IPS-18a (cell line): ENCODE measurements around the gene HLA-DMB.

Experiments used
- H3K27ac ChIP-seq: one replicate; pipeline ENCODE4 v1.5.1; 2013; ENCODE audit warnings: low read length
- H3K27me3 ChIP-seq: one replicate; pipeline ENCODE4 v1.6.1; 2013; ENCODE audit warnings: mild to moderate bottlenecking, low read length; ENCODE audit not compliant: control insufficient read depth, insufficient read depth
- H3K36me3 ChIP-seq: one replicate; pipeline ENCODE4 v1.6.1; 2013; ENCODE audit warnings: low read depth, low read length; ENCODE audit not compliant: control insufficient read depth
- H3K4me1 ChIP-seq: one replicate; pipeline ENCODE4 v1.6.1; 2013; ENCODE audit warnings: low read depth, low read length; ENCODE audit not compliant: control insufficient read depth
- H3K4me3 ChIP-seq: one replicate; pipeline ENCODE4 v1.5.1; 2013; ENCODE audit warnings: low read length
- H3K9ac ChIP-seq: one replicate; pipeline ENCODE4 v1.6.1; 2013; ENCODE audit warnings: mild to moderate bottlenecking, low read length, moderate library complexity
- H3K9me3 ChIP-seq: one replicate; pipeline ENCODE4 v1.6.1; 2013; ENCODE audit warnings: low read depth, low read length; ENCODE audit not compliant: control insufficient read depth

The HLA-DMB gene

DNA sequence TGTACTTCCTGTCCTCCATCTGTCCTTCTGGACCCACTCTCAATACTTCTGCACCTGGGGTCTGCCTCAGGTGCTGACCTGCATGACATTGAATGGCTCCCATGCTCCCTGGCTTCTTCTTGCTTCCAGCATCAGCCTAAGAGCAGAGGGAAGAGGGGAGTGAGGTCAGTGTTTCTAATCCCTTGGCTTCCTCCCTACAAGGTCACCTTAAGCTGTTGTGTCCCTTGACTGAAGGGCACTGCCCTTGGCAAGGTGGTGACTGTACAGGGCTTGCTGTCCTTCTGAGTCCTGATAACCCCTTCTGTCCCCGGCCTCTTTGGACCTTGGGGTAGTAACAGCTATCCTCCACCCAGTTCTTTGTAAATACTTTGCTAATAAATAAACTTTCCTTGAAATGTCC is 9.6 kb downstream of the HLA-DMB start:
- Histone ChIP-seq H3K4me1 (no peaks in the 10 kb centered on the region), H3K9ac (no peak overlapping the region), H3K27ac (no peak overlapping the region), H3K27me3 (no peaks in the 10 kb centered on the region), H3K36me3 (no peaks in the 10 kb centered on the region), H3K9me3 (no peaks in the 10 kb centered on the region), H3K4me3 (no peak overlapping the region)

DNA sequence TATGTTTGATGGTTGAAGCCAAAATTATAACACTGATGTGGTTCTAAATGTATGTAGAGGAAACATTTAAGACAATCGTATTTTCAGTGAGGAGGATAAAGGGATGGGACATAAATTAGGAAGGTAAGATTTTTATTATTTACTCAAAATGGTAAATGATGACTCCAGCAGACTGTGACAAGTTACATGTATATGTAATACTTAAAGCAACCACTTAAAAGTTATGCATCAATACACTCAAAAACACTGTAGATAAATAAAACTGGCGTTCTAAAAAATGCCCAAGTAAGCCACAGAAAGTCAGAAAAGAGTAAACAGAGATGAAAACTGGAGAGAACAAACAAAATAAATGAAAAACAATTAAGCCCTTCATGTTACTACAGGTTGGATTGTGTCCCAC is 18.7 kb downstream of the HLA-DMB start:
- no peak overlapping the region for H3K9ac ChIP-seq
- no peaks in the 10 kb centered on the region for H3K4me1 ChIP-seq
- H3K4me3 ChIP-seq, result no peak overlapping the region
- no peak overlapping the region for H3K27ac ChIP-seq
- H3K9me3 ChIP-seq, result no peaks in the 10 kb centered on the region
- H3K27me3 ChIP-seq, result no peaks in the 10 kb centered on the region
- H3K36me3 ChIP-seq, result no peaks in the 10 kb centered on the region

GRCh38 chr6:32920715-32921114 is 20.1 kb downstream of the HLA-DMB start:
- H3K9ac ChIP-seq, result no peak overlapping the region
- no peaks in the 10 kb centered on the region for H3K27me3 ChIP-seq
- H3K4me1 ChIP-seq, result no peaks in the 10 kb centered on the region
- no peak overlapping the region for H3K27ac ChIP-seq
- H3K36me3 ChIP-seq, result no peaks in the 10 kb centered on the region
- no peaks in the 10 kb centered on the region for H3K9me3 ChIP-seq
- no peak overlapping the region for H3K4me3 ChIP-seq

- H3K4me1 ChIP-seq, result no peaks in the 10 kb centered on the region
- H3K9me3 ChIP-seq, result no peaks in the 10 kb centered on the region
- H3K9ac ChIP-seq, result no peak overlapping the region
- H3K27me3 ChIP-seq, result no peaks in the 10 kb centered on the region
- H3K27ac ChIP-seq, result no peak overlapping the region
- no peak overlapping the region for H3K4me3 ChIP-seq
- H3K36me3 ChIP-seq, result no peaks in the 10 kb centered on the region
Measured at GRCh38 chr6:32912951-32913350, 27.9 kb downstream of the HLA-DMB start.

DNA sequence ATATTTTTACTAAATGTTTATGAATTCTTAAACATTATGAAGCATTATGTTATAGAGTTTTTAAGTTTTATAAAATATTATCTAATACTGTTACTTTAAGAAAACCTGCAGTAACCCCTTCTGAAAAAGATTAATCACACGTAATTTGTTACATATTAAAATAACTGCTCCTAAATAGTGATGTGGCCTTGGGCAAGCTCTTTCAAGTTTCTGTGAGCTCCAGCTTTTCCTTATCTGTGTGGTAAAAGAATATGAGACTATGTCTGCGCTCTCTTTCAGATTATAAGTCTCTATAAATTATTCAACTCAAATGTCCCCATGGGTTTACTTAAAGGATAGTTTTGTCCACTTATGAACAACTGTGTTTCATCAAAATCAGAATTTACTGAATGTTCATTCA is 31.9 kb downstream of the HLA-DMB start:
- H3K4me3 ChIP-seq, result no peak overlapping the region
- no peak overlapping the region for H3K27ac ChIP-seq
- no peaks in the 10 kb centered on the region for H3K36me3 ChIP-seq
- no peaks in the 10 kb centered on the region for H3K9me3 ChIP-seq
- no peaks in the 10 kb centered on the region for H3K4me1 ChIP-seq
- H3K9ac ChIP-seq, result no peak overlapping the region
- no peaks in the 10 kb centered on the region for H3K27me3 ChIP-seq

DNA sequence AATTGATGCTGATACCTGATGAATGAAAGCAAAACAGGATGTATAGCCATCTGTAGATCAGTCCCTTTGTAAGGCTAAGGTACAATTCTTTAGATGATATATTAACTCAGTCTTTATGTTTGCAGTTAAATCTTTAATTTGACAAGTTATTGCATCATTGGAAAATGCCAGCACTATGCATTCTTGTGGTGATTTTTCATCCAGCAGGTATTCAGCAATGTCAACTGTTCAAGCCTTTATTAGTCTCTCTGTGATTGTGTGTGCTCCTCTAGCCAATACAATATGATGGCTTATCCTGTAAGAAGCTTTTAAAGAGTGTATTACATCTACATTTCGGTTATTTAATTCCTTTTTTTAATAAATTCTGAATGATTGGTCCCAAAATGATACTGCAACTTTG is 34.3 kb downstream of the HLA-DMB start:
- H3K4me1 ChIP-seq, result no peaks in the 10 kb centered on the region
- no peaks in the 10 kb centered on the region for H3K9me3 ChIP-seq
- no peak overlapping the region for H3K9ac ChIP-seq
- H3K27me3 ChIP-seq, result no peaks in the 10 kb centered on the region
- H3K36me3 ChIP-seq, result no peaks in the 10 kb centered on the region
- no peak overlapping the region for H3K27ac ChIP-seq
- H3K4me3 ChIP-seq, result no peak overlapping the region

DNA sequence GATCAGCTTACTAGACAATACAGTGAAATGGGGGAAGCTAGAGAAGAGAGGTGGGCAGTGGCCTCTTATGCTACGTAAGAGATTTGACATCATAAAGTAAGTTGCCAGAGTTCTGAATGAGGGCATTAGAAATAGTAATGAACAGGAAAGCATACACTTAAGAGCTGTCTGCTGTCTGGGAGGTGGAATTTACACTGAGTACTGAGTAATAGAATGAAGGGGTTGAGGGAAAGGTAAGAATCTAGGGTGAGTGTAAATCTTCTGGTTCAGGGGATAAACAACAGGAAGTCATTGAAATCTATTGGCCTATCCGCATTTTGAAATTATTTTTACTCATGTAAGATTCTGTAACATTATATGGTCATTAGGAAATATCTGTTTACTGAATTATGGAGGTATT is 35.8 kb downstream of the HLA-DMB start:
- no peak overlapping the region for H3K9ac ChIP-seq
- H3K36me3 ChIP-seq, result peaks cover 7% of the 10 kb centered on the region
- no peak overlapping the region for H3K27ac ChIP-seq
- no peaks in the 10 kb centered on the region for H3K4me1 ChIP-seq
- no peaks in the 10 kb centered on the region for H3K27me3 ChIP-seq
- no peak overlapping the region for H3K4me3 ChIP-seq
- H3K9me3 ChIP-seq, result no peaks in the 10 kb centered on the region

- peaks cover 7% of the 10 kb centered on the region for H3K36me3 ChIP-seq
- no peaks in the 10 kb centered on the region for H3K4me1 ChIP-seq
- no peak overlapping the region for H3K27ac ChIP-seq
- H3K4me3 ChIP-seq, result no peak overlapping the region
- H3K9me3 ChIP-seq, result no peaks in the 10 kb centered on the region
- no peak overlapping the region for H3K9ac ChIP-seq
- no peaks in the 10 kb centered on the region for H3K27me3 ChIP-seq
Measured at GRCh38 chr6:32903952-32904351, 36.9 kb downstream of the HLA-DMB start.

DNA sequence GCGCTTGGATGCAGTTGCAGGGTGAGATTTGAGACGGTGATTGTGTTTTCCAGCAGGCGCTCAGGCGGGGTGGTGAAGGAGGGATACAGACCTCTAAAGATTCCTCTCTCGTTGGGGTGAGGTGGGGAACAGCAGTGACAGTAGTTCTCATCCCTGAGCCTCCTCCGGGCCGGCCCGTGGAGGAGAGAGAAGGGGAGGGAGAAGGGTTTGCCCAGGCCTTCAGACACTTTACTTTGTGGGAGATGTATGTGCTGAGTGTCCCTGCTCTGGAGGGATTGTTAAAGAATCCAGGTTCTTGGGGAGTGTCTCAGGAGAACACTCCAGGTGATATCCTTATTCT is 45.9 kb downstream of the HLA-DMB start:
- no peak overlapping the region for H3K27ac ChIP-seq
- no peaks in the 10 kb centered on the region for H3K9me3 ChIP-seq
- H3K27me3 ChIP-seq, result no peaks in the 10 kb centered on the region
- H3K9ac ChIP-seq, result peak overlapping the region; percentile 74
- H3K4me1 ChIP-seq, result peaks cover 5% of the 10 kb centered on the region
- H3K36me3 ChIP-seq, result no peaks in the 10 kb centered on the region
- H3K4me3 ChIP-seq, result peak overlapping the region; percentile 91

DNA sequence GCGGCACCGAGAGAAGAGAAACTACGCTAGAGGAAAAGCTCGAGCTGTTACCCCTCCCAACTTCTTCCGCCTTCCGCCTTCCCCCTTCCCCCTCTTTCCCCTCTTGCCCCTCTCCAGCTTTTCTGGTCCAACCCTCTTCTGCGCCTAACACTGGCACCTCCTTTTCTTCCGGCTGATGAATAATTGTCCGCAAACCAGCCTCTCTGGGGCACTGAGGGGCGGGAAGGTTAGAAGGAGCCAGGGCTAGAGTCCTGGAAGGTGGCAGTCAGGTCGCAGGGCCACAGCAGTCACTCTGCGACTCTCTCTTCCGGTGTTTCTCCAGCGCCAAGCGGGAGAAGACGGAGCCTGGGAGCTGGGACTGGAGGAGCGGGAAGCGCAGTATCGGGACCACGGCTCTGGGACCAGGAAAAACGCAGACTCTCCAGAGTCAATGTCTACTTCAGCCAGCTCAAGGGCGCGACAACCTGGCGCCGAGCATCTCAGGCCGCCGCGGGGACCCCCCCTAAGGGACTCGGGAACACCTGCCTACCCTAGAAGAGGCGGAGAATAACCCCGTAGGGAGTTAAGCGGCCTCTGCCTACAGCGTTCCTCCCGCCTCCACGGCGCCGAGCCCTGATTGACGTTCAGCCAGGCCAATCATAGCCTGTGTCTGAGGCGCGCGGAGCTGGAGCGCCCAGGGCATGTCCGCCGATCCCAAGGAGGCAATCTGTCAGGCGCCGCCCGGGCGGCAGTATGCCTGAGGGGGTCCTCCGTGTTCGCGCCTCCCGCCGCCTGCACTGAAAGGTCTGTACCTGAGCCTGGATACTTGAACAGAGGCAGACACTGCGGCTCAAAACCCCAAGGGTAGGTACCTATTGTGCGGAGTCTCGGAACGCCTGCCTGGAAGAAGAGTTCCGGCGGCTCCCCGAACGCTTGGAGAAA is 46.5 kb downstream of the HLA-DMB start:
- Histone ChIP-seq H3K36me3 (no peaks in the 10 kb centered on the region), H3K27ac (no peak overlapping the region), H3K9me3 (no peaks in the 10 kb centered on the region), H3K4me1 (peaks cover 5% of the 10 kb centered on the region), H3K27me3 (no peaks in the 10 kb centered on the region), H3K4me3 (peak overlapping the region; percentile 91), H3K9ac (peak overlapping the region; percentile 74)

DNA sequence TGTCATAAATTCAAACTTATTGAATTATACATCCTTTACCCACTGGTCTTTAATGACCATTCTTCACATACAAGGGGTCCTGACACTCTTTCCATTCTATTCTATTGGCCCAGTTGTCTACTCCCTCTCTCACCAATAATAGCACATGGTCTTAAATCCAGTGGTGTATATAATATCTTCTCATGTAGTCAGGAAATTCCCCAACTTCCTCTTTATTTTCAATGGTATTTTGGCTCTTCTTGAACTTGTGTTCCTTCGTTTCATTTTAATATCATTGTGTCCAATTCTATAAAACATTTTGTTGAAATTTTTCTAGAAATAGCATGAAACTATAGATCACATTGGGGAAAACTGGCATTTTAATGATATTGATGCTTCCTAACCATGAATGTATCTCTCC is 50.0 kb downstream of the HLA-DMB start:
- H3K4me1 ChIP-seq, result peaks cover 5% of the 10 kb centered on the region

GRCh38 chr6:32889533-32889932 is 51.3 kb downstream of the HLA-DMB start:
- H3K27ac ChIP-seq, result no peak overlapping the region
- H3K27me3 ChIP-seq, result no peaks in the 10 kb centered on the region
- H3K9me3 ChIP-seq, result no peaks in the 10 kb centered on the region
- H3K36me3 ChIP-seq, result no peaks in the 10 kb centered on the region
- H3K4me3 ChIP-seq, result no peak overlapping the region
- H3K9ac ChIP-seq, result no peak overlapping the region
- H3K4me1 ChIP-seq, result no peaks in the 10 kb centered on the region

More for the DNA sequence above, 50.0 kb downstream of the HLA-DMB start:
- Histone ChIP-seq H3K9ac (no peak overlapping the region), H3K36me3 (no peaks in the 10 kb centered on the region), H3K27me3 (no peaks in the 10 kb centered on the region), H3K9me3 (no peaks in the 10 kb centered on the region), H3K27ac (no peak overlapping the region), H3K4me3 (no peak overlapping the region)
